Mesendoderm (in vitro differentiated cells): Measurements from ENCODE around the gene IQSEC1.
A peak's percentile ranks its signal among the peaks of the same experiment; 100 is the strongest.

ENCODE experiments used
- DNase-seq: peaks from one replicate; pipeline ENCODE4 v3.0.0; 2013
- H2AK5ac ChIP-seq: 2 replicates; pipeline ENCODE4 v1.6.1; 2013; ENCODE audit warnings: low read length, inconsistent platforms
- H2BK120ac ChIP-seq: 2 replicates; pipeline ENCODE4 v1.6.1; 2013; ENCODE audit warnings: low read depth, mild to moderate bottlenecking, low read length, moderate library complexity, mixed read lengths
- H2BK15ac ChIP-seq: replicated peaks from 2 replicates; pipeline ENCODE4 v1.6.1; 2013; ENCODE audit warnings: low read depth, mild to moderate bottlenecking, moderate library complexity
- H2BK5ac ChIP-seq: 2 replicates; pipeline ENCODE4 v1.6.1; 2013; ENCODE audit warnings: low read length, inconsistent platforms
- H3K18ac ChIP-seq: 2 replicates; pipeline ENCODE4 v1.6.1; 2013; ENCODE audit warnings: mild to moderate bottlenecking, low read length, mixed read lengths
- H3K23ac ChIP-seq: one replicate; pipeline ENCODE4 v1.6.1; 2013; ENCODE audit warnings: low read length
- H3K27ac ChIP-seq: 2 replicates; pipeline ENCODE4 v1.5.1; 2013; ENCODE audit warnings: low read depth, mild to moderate bottlenecking, inconsistent platforms, low read length, moderate library complexity
- H3K27me3 ChIP-seq: 2 replicates; pipeline ENCODE4 v1.6.1; 2013; ENCODE audit warnings: low read length, control low read depth, mild to moderate bottlenecking, inconsistent platforms; ENCODE audit not compliant: insufficient read depth, poor library complexity
- H3K36me3 ChIP-seq: 2 replicates; pipeline ENCODE4 v1.6.1; 2013; ENCODE audit warnings: low read length, inconsistent platforms; ENCODE audit not compliant: control insufficient read depth, insufficient read depth
- H3K4ac ChIP-seq: one replicate; pipeline ENCODE4 v1.6.1; 2013; ENCODE audit warnings: low read depth, mild to moderate bottlenecking, low read length, moderate library complexity
- H3K4me1 ChIP-seq: 2 replicates; pipeline ENCODE4 v1.6.1; 2013; ENCODE audit warnings: low read depth, low read length, inconsistent platforms; ENCODE audit not compliant: control insufficient read depth
- H3K4me2 ChIP-seq: 2 replicates; pipeline ENCODE4 v1.6.1; 2013; ENCODE audit warnings: low read length
- H3K4me3 ChIP-seq: 2 replicates; pipeline ENCODE4 v1.5.1; 2013; ENCODE audit warnings: mild to moderate bottlenecking, low read length
- H3K56ac ChIP-seq: one replicate; pipeline ENCODE4 v1.6.1; 2013; ENCODE audit warnings: low read length
- H3K79me1 ChIP-seq: 2 replicates; pipeline ENCODE4 v1.6.1; 2013; ENCODE audit warnings: low read length, inconsistent platforms
- H3K79me2 ChIP-seq: 2 replicates; pipeline ENCODE4 v1.6.1; 2013; ENCODE audit warnings: mild to moderate bottlenecking, low read length; ENCODE audit not compliant: control insufficient read depth, insufficient read depth
- H3K9ac ChIP-seq: 2 replicates; pipeline ENCODE4 v1.6.1; 2013; ENCODE audit warnings: low read length, inconsistent platforms
- H4K5ac ChIP-seq: one replicate; pipeline ENCODE4 v1.6.1; 2013; ENCODE audit warnings: low read length
- H4K8ac ChIP-seq: one replicate; pipeline ENCODE4 v1.6.1; 2013; ENCODE audit warnings: low read depth, mild to moderate bottlenecking, control low read depth, low read length, moderate library complexity
- WGBS: extraction: QIAGEN DNeasy Blood & Tissue Kit; methylation state at CpG from one replicate; pipeline ENCODE4 v1.1.7; 2013; ENCODE audit warnings: low lambda C conversion rate, missing lambda C conversion rate; ENCODE audit not compliant: insufficient coverage; ENCODE audit errors: extremely low coverage; 5-methylcytosine and 5-hydroxymethylcytosine counted together

IQSEC1 gene

GRCh38 chr3:13042715-13043271 lies 30.4 kb downstream of the IQSEC1 start:
- H4K8ac ChIP-seq, result no peak overlapping the region
- H2BK15ac ChIP-seq, result no peak overlapping the region
- no peak overlapping the region for H2AK5ac ChIP-seq
- no peaks in the 10 kb centered on the region for H3K36me3 ChIP-seq
- no peak overlapping the region for H3K4me3 ChIP-seq
- WGBS, result no CpG with 5 or more reads among the region's 20 CpGs
- DNase-seq, result peak; percentile 77
- no peak overlapping the region for H2BK5ac ChIP-seq
- no peak overlapping the region for H3K23ac ChIP-seq
- no peak overlapping the region for H3K18ac ChIP-seq
- H3K9ac ChIP-seq, result no peak overlapping the region
- H3K27ac ChIP-seq, result no peak overlapping the region
- H2BK120ac ChIP-seq, result no peak overlapping the region
- H4K5ac ChIP-seq, result no peak overlapping the region
- H3K79me2 ChIP-seq, result no peaks in the 10 kb centered on the region
- H3K79me1 ChIP-seq, result no peaks in the 10 kb centered on the region
- no peak overlapping the region for H3K56ac ChIP-seq
- no peak overlapping the region for H3K4ac ChIP-seq
- no peaks in the 10 kb centered on the region for H3K27me3 ChIP-seq
- H3K4me2 ChIP-seq, result no peak overlapping the region
- no peaks in the 10 kb centered on the region for H3K4me1 ChIP-seq

GRCh38 chr3:13042127-13042701 lies 31.0 kb downstream of the IQSEC1 start:
- Histone ChIP-seq H3K18ac (no peak overlapping the region), H3K4ac (no peak overlapping the region), H3K9ac (no peak overlapping the region), H4K8ac (no peak overlapping the region), H3K27ac (no peak overlapping the region), H2BK5ac (no peak overlapping the region), H2BK120ac (no peak overlapping the region), H3K4me1 (no peaks in the 10 kb centered on the region), H3K4me3 (no peak overlapping the region), H3K4me2 (no peak overlapping the region), H3K79me1 (no peaks in the 10 kb centered on the region), H3K27me3 (no peaks in the 10 kb centered on the region), H3K36me3 (no peaks in the 10 kb centered on the region), H2BK15ac (no peak overlapping the region), H3K23ac (no peak overlapping the region), H3K79me2 (no peaks in the 10 kb centered on the region), H3K56ac (no peak overlapping the region), H2AK5ac (no peak overlapping the region), H4K5ac (no peak overlapping the region)
- DNase-seq, result no peak
- no CpG with 5 or more reads among the region's 25 CpGs for WGBS

- no peak overlapping the region for H2BK5ac ChIP-seq
- H3K4me3 ChIP-seq, result no peak overlapping the region
- H3K36me3 ChIP-seq, result no peaks in the 10 kb centered on the region
- no peak overlapping the region for H4K5ac ChIP-seq
- H3K9ac ChIP-seq, result no peak overlapping the region
- no peak overlapping the region for H3K18ac ChIP-seq
- no peak overlapping the region for H2BK15ac ChIP-seq
- H2BK120ac ChIP-seq, result no peak overlapping the region
- no peak for DNase-seq
- H3K27ac ChIP-seq, result no peak overlapping the region
- no CpG with 5 or more reads among the region's 26 CpGs for WGBS
- H3K56ac ChIP-seq, result no peak overlapping the region
- no peak overlapping the region for H4K8ac ChIP-seq
- no peaks in the 10 kb centered on the region for H3K27me3 ChIP-seq
- no peaks in the 10 kb centered on the region for H3K79me1 ChIP-seq
- H3K4me1 ChIP-seq, result no peaks in the 10 kb centered on the region
- no peak overlapping the region for H3K4me2 ChIP-seq
- H2AK5ac ChIP-seq, result no peak overlapping the region
- no peaks in the 10 kb centered on the region for H3K79me2 ChIP-seq
- H3K23ac ChIP-seq, result no peak overlapping the region
- no peak overlapping the region for H3K4ac ChIP-seq
Observed at GRCh38 chr3:13041113-13041776, 32.0 kb downstream of the IQSEC1 start.

GRCh38 chr3:13040361-13041074 lies 32.7 kb downstream of the IQSEC1 start:
- no peaks in the 10 kb centered on the region for H3K36me3 ChIP-seq
- no peak overlapping the region for H2AK5ac ChIP-seq
- H3K9ac ChIP-seq, result no peak overlapping the region
- H3K79me2 ChIP-seq, result no peaks in the 10 kb centered on the region
- H4K8ac ChIP-seq, result no peak overlapping the region
- no peak overlapping the region for H2BK5ac ChIP-seq
- no CpG with 5 or more reads among the region's 12 CpGs for WGBS
- DNase-seq, result peak; percentile 31
- no peak overlapping the region for H3K18ac ChIP-seq
- H2BK15ac ChIP-seq, result no peak overlapping the region
- no peaks in the 10 kb centered on the region for H3K4me1 ChIP-seq
- no peak overlapping the region for H3K4me3 ChIP-seq
- H2BK120ac ChIP-seq, result no peak overlapping the region
- no peak overlapping the region for H3K56ac ChIP-seq
- H3K79me1 ChIP-seq, result no peaks in the 10 kb centered on the region
- H3K27me3 ChIP-seq, result no peaks in the 10 kb centered on the region
- H3K23ac ChIP-seq, result peak overlapping the region; percentile 45
- no peak overlapping the region for H4K5ac ChIP-seq
- H3K27ac ChIP-seq, result no peak overlapping the region
- H3K4ac ChIP-seq, result no peak overlapping the region
- H3K4me2 ChIP-seq, result no peak overlapping the region

- H3K4me1 ChIP-seq, result no peaks in the 10 kb centered on the region
- no peaks in the 10 kb centered on the region for H3K79me1 ChIP-seq
- H3K4ac ChIP-seq, result no peak overlapping the region
- no peak for DNase-seq
- H3K27ac ChIP-seq, result no peak overlapping the region
- H4K8ac ChIP-seq, result no peak overlapping the region
- no peak overlapping the region for H2BK5ac ChIP-seq
- no peak overlapping the region for H4K5ac ChIP-seq
- H2BK15ac ChIP-seq, result no peak overlapping the region
- no CpG with 5 or more reads among the region's 14 CpGs for WGBS
- no peak overlapping the region for H3K4me2 ChIP-seq
- no peak overlapping the region for H2BK120ac ChIP-seq
- H3K4me3 ChIP-seq, result no peak overlapping the region
- H3K79me2 ChIP-seq, result no peaks in the 10 kb centered on the region
- H3K27me3 ChIP-seq, result no peaks in the 10 kb centered on the region
- H3K18ac ChIP-seq, result no peak overlapping the region
- H3K36me3 ChIP-seq, result no peaks in the 10 kb centered on the region
- no peak overlapping the region for H2AK5ac ChIP-seq
- H3K23ac ChIP-seq, result no peak overlapping the region
- H3K56ac ChIP-seq, result no peak overlapping the region
- H3K9ac ChIP-seq, result no peak overlapping the region
Observed at GRCh38 chr3:13039213-13039896, 33.9 kb downstream of the IQSEC1 start.
